H1 (cell line): ENCODE results near the gene INTS7.

Experiments
- BRCA1 ChIP-seq: IDR thresholded peaks from 2 replicates; pipeline ENCODE4 v1.6.1; 2012; ENCODE audit warnings: low read depth, low read length, improper control_type of control experiment
- CTCF ChIP-seq, 3 experiments: IDR thresholded peaks; 1 replicate in 2 of 3; 2 replicates in 1 of 3; pipeline versions ENCODE4 v1.5.1 to v1.6.1; 2011; ENCODE audit warnings: low read length in 3 of 3, mild to moderate bottlenecking in 3 of 3, inconsistent platforms in 2 of 3, low read depth in 1 of 3, moderate library complexity in 1 of 3; ENCODE audit not compliant: insufficient read depth in 1 of 3; ENCODE audit errors: control extremely low read depth in 1 of 3
- GTF2F1 ChIP-seq: IDR thresholded peaks from 2 replicates; pipeline ENCODE4 v1.6.1; 2012; ENCODE audit warnings: low read depth, low read length, improper control_type of control experiment, borderline replicate concordance
- JUND ChIP-seq: IDR thresholded peaks from 2 replicates; pipeline ENCODE4 v1.6.1; 2011; ENCODE audit warnings: mild to moderate bottlenecking, improper control_type of control experiment, low read length
- POLR2A ChIP-seq, 2 experiments: IDR thresholded peaks; 1 replicate in 1 of 2; 2 replicates in 1 of 2; pipeline ENCODE4 v1.6.1; 2011; ENCODE audit warnings: low read depth in 2 of 2, low read length in 2 of 2, mild to moderate bottlenecking in 2 of 2; ENCODE audit errors: control extremely low read depth in 1 of 2

GRCh38 chr1:211985556-211986264 is 49.6 kb downstream of the INTS7 start:
- no peak for TF ChIP-seq POLR2A (IDR thresholded peaks at IDR 0.05; ENCODE audit: control extremely low read depth in 1 of 2, low read depth in 2 of 2, low read length in 2 of 2)
- TF ChIP-seq CTCF (IDR thresholded peaks at IDR 0.05; ENCODE audit: control extremely low read depth in 1 of 3, insufficient read depth in 1 of 3, low read depth in 1 of 3, low read length in 3 of 3), result no peak
- TF ChIP-seq BRCA1, result no peak
- TF ChIP-seq JUND, result no peak
- TF ChIP-seq GTF2F1, result no peak
